HG03066 (cell line): ENCODE data around the gene RBM26.

Experiments
- ATAC-seq: cut with Tn5 transposase; IDR thresholded peaks from one replicate; pipeline ENCODE4 v1.9.1; 2021; ENCODE audit warnings: low read depth; ENCODE audit not compliant: unreplicated experiment

RBM26 gene

GRCh38 chr13:79405831-79406596 lies at the start of gene RBM26:
TSS of gene RBM26 (minus strand) at chr13:79406255. CDS start at chr13:79405774, 481 bp downstream.
- peak; percentile 79 for ATAC-seq

- no peak for ATAC-seq
Measured at GRCh38 chr13:79455331-79455730, 49.3 kb upstream of the RBM26 start.

- ATAC-seq, result no peak
Measured at GRCh38 chr13:79452239-79452913, 46.3 kb upstream of the RBM26 start.

GRCh38 chr13:79451500-79451962 lies 45.5 kb upstream of the RBM26 start:
- peak; percentile 99 for ATAC-seq

GRCh38 chr13:79450110-79450509 lies 44.1 kb upstream of the RBM26 start:
- ATAC-seq, result no peak

GRCh38 chr13:79448413-79448812 lies 42.4 kb upstream of the RBM26 start:
- no peak for ATAC-seq

GRCh38 chr13:79447741-79448140 lies 41.7 kb upstream of the RBM26 start:
- ATAC-seq, result no peak

- no peak for ATAC-seq
Measured at GRCh38 chr13:79447141-79447540, 41.1 kb upstream of the RBM26 start.

- no peak for ATAC-seq
Measured at GRCh38 chr13:79445968-79446645, 40.1 kb upstream of the RBM26 start.

- no peak for ATAC-seq
Measured at GRCh38 chr13:79442706-79443105, 36.7 kb upstream of the RBM26 start.

- ATAC-seq, result no peak
Measured at GRCh38 chr13:79442221-79442620, 36.2 kb upstream of the RBM26 start.

- ATAC-seq, result no peak
Measured at GRCh38 chr13:79440958-79441528, 35.0 kb upstream of the RBM26 start.

- no peak for ATAC-seq
Measured at GRCh38 chr13:79439275-79439674, 33.2 kb upstream of the RBM26 start.

- ATAC-seq, result no peak
Measured at GRCh38 chr13:79435561-79435990, 29.5 kb upstream of the RBM26 start.

GRCh38 chr13:79434556-79434955 lies 28.5 kb upstream of the RBM26 start:
- no peak for ATAC-seq

GRCh38 chr13:79432992-79433391 lies 26.9 kb upstream of the RBM26 start:
- no peak for ATAC-seq

GRCh38 chr13:79432086-79432485 lies 26.0 kb upstream of the RBM26 start:
- ATAC-seq, result no peak

GRCh38 chr13:79429309-79429708 lies 23.3 kb upstream of the RBM26 start:
- ATAC-seq, result no peak

- ATAC-seq, result no peak
Measured at GRCh38 chr13:79427883-79428282, 21.8 kb upstream of the RBM26 start.

- ATAC-seq, result no peak
Measured at GRCh38 chr13:79427265-79427664, 21.2 kb upstream of the RBM26 start.
